Type B pancreatic cell (in vitro differentiated cells): Measurements from ENCODE around the gene PRKG1. TPM values are rescaled to one million over a fixed set of nuclear protein-coding genes. Genes with fewer than 3 reads are reported as not detected.

Source experiments
- DNase-seq: peaks from one replicate; pipeline ENCODE4 v3.0.0; 2021; ENCODE audit warnings: mixed read lengths; ENCODE audit not compliant: unreplicated experiment; ENCODE audit errors: extremely low spot score
- H3K27ac Mint-ChIP-seq: 2 replicates; pipeline ENCODE4 v1.8.0; 2021; ENCODE audit warnings: mild to moderate bottlenecking, mixed read lengths
- H3K27me3 Mint-ChIP-seq: 2 replicates; pipeline ENCODE4 v1.8.0; 2021; ENCODE audit warnings: mixed read lengths
- H3K36me3 Mint-ChIP-seq: 2 replicates; pipeline ENCODE4 v1.8.0; 2021; ENCODE audit warnings: mixed read lengths
- H3K4me1 Mint-ChIP-seq: one replicate; pipeline ENCODE4 v1.8.0; 2021; ENCODE audit warnings: mixed read lengths; ENCODE audit not compliant: unreplicated experiment
- H3K4me3 Mint-ChIP-seq: 2 replicates; pipeline ENCODE4 v1.8.0; 2021; ENCODE audit warnings: mild to moderate bottlenecking, mixed read lengths
- H3K9me3 Mint-ChIP-seq: 2 replicates; pipeline ENCODE4 v1.8.0; 2021; ENCODE audit warnings: mixed read lengths
- CTCF ChIP-seq: fragments of 200-600 bp; sonication (generic); conservative IDR thresholded peaks from 2 replicates; pipeline ENCODE4 v1.5.0; 2021; ENCODE audit warnings: antibody characterized with exemption, mild to moderate bottlenecking
- total RNA-seq: library from RNA; stranded (reverse); gene quantifications from 2 replicates; pipeline ENCODE4 v1.2.1, GENCODE V29; 2021; ENCODE audit warnings: low replicate concordance

PRKG1 gene
- total RNA-seq, 1 donor from 2014 or later, result 12.3 TPM

GRCh38 chr10:51487576-51487975 lies 413.3 kb downstream of the PRKG1 start:
- H3K4me1 Mint-ChIP-seq, result no peaks in the 10 kb centered on the region
- no peak overlapping the region for H3K27ac Mint-ChIP-seq
- no peaks in the 10 kb centered on the region for H3K9me3 Mint-ChIP-seq
- H3K36me3 Mint-ChIP-seq, result no peaks in the 10 kb centered on the region
- H3K4me3 Mint-ChIP-seq, result no peak overlapping the region
- DNase-seq, result no peak
- H3K27me3 Mint-ChIP-seq, result peaks cover 3% of the 10 kb centered on the region
- TF ChIP-seq CTCF, result no peak

GRCh38 chr10:51488766-51489408 lies 414.6 kb downstream of the PRKG1 start:
- Mint-ChIP-seq H3K4me1 (no peaks in the 10 kb centered on the region), H3K27ac (no peak overlapping the region), H3K36me3 (no peaks in the 10 kb centered on the region), H3K4me3 (no peak overlapping the region), H3K27me3 (peaks cover 3% of the 10 kb centered on the region), H3K9me3 (no peaks in the 10 kb centered on the region)
- DNase-seq, result no peak
- no peak for TF ChIP-seq CTCF

- no peak overlapping the region for H3K4me3 Mint-ChIP-seq
- no peak overlapping the region for H3K27ac Mint-ChIP-seq
- no peaks in the 10 kb centered on the region for H3K9me3 Mint-ChIP-seq
- H3K27me3 Mint-ChIP-seq, result no peaks in the 10 kb centered on the region
- TF ChIP-seq CTCF, result no peak
- no peaks in the 10 kb centered on the region for H3K36me3 Mint-ChIP-seq
- no peak for DNase-seq
- no peaks in the 10 kb centered on the region for H3K4me1 Mint-ChIP-seq
These were observed 424.1 kb downstream of the PRKG1 start for GRCh38 chr10:51498424-51498823.

GRCh38 chr10:51501396-51501795 lies 427.1 kb downstream of the PRKG1 start:
- TF ChIP-seq CTCF, result no peak
- Mint-ChIP-seq H3K9me3 (no peaks in the 10 kb centered on the region), H3K27me3 (no peaks in the 10 kb centered on the region), H3K4me1 (no peaks in the 10 kb centered on the region), H3K27ac (no peak overlapping the region), H3K36me3 (no peaks in the 10 kb centered on the region), H3K4me3 (no peak overlapping the region)
- no peak for DNase-seq

GRCh38 chr10:51502124-51502523 lies 427.8 kb downstream of the PRKG1 start:
- no peaks in the 10 kb centered on the region for H3K27me3 Mint-ChIP-seq
- no peaks in the 10 kb centered on the region for H3K9me3 Mint-ChIP-seq
- no peaks in the 10 kb centered on the region for H3K36me3 Mint-ChIP-seq
- no peak for TF ChIP-seq CTCF
- no peaks in the 10 kb centered on the region for H3K4me1 Mint-ChIP-seq
- H3K4me3 Mint-ChIP-seq, result no peak overlapping the region
- no peak overlapping the region for H3K27ac Mint-ChIP-seq
- no peak for DNase-seq

- H3K27ac Mint-ChIP-seq, result no peak overlapping the region
- no peak for TF ChIP-seq CTCF
- no peaks in the 10 kb centered on the region for H3K36me3 Mint-ChIP-seq
These were observed 429.1 kb downstream of the PRKG1 start for GRCh38 chr10:51503378-51503777.

More at GRCh38 chr10:51503378-51503777, 429.1 kb downstream of the PRKG1 start:
- H3K9me3 Mint-ChIP-seq, result no peaks in the 10 kb centered on the region
- no peaks in the 10 kb centered on the region for H3K4me1 Mint-ChIP-seq
- DNase-seq, result no peak
- no peak overlapping the region for H3K4me3 Mint-ChIP-seq
- H3K27me3 Mint-ChIP-seq, result no peaks in the 10 kb centered on the region
